Sigmoid colon (tissue), 4 donors: ENCODE data around the gene EP400.

Source experiments
- EP300 ChIP-seq, 4 donors: sonication (generic); formaldehyde crosslinking; IDR thresholded peaks; one replicate each; pipeline ENCODE4 v1.6.1; 2017; ENCODE audit warnings: antibody characterized with exemption in 4 of 4
- POLR2A ChIP-seq, 2 donors: fragments of 450-650 bp; IDR thresholded peaks; one replicate each; pipeline ENCODE4 v1.6.1; 2016; ENCODE audit warnings: antibody characterized with exemption in 2 of 2, mild to moderate bottlenecking in 2 of 2, moderate library complexity in 2 of 2
- TF ChIP-seq, protein P1 (sequence below), 4 experiments: fragments of 450-650 bp in 3 of 4; fragments of 200-600 bp in 1 of 4; IDR thresholded peaks; one replicate each; pipeline ENCODE4 v1.5.1; 2016 to 2019; ENCODE audit warnings: antibody characterized with exemption in 4 of 4, mild to moderate bottlenecking in 3 of 4, moderate library complexity in 2 of 4

DNA sequence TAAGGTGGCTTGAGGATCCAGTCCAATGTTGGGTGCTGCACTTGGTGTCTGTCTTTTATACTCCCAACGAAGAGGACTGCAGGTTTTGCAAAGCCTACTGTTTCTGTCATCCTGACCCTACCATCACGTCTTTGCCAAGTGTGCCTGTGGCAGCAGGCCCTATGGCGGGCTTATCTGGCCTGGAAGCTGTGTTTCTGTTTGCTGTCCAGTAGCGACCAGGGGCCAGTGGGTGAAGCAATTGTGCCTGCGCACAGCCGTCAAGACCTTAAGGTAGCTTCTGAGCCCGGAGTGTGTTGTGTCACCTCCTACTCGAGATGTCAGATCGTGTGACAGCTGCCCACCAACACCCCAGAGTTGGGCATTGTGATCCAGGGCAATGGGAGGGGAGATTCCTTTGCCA, 131.7 kb downstream of the EP400 start:
- TF ChIP-seq, protein P1, sequence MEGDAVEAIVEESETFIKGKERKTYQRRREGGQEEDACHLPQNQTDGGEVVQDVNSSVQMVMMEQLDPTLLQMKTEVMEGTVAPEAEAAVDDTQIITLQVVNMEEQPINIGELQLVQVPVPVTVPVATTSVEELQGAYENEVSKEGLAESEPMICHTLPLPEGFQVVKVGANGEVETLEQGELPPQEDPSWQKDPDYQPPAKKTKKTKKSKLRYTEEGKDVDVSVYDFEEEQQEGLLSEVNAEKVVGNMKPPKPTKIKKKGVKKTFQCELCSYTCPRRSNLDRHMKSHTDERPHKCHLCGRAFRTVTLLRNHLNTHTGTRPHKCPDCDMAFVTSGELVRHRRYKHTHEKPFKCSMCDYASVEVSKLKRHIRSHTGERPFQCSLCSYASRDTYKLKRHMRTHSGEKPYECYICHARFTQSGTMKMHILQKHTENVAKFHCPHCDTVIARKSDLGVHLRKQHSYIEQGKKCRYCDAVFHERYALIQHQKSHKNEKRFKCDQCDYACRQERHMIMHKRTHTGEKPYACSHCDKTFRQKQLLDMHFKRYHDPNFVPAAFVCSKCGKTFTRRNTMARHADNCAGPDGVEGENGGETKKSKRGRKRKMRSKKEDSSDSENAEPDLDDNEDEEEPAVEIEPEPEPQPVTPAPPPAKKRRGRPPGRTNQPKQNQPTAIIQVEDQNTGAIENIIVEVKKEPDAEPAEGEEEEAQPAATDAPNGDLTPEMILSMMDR (IDR thresholded peaks at IDR 0.05), result no peak
- TF ChIP-seq POLR2A (IDR thresholded peaks at IDR 0.05) (no peak), EP300 (IDR thresholded peaks at IDR 0.05) (no peak)
